HepG2 (cell line): ENCODE data around the gene FN1. TPM values are rescaled to one million over a fixed set of nuclear protein-coding genes. Genes with fewer than 3 reads are reported as not detected.
A peak's percentile ranks its signal among the peaks of the same experiment; 100 is the strongest.

Source experiments
- AGO2 ChIP-seq: fragments of 200-400 bp; formaldehyde crosslinking; optimal IDR thresholded peaks from 2 replicates; pipeline ENCODE3; 2017; ENCODE audit warnings: mild to moderate bottlenecking, low read depth, low read length, moderate library complexity
- KDM5A ChIP-seq: fragments of 200-600 bp; sonication (generic); IDR thresholded peaks from 2 replicates; pipeline ENCODE4 v1.7.0; 2018; ENCODE audit warnings: antibody characterized with exemption, mild to moderate bottlenecking, low read length, borderline replicate concordance
- MEIS2 ChIP-seq: sonication (generic); formaldehyde crosslinking; IDR thresholded peaks from 2 replicates; pipeline ENCODE4 v1.9.0; 2021; ENCODE audit warnings: mild to moderate bottlenecking, missing genetic modification reagents
- NKX3-1 ChIP-seq: sonication (generic); formaldehyde crosslinking; IDR thresholded peaks from 2 replicates; pipeline ENCODE4 v1.5.0; 2020; ENCODE audit warnings: missing genetic modification reagents
- NONO ChIP-seq, 2 experiments: fragments of 450-650 bp in 1 of 2; sonication (generic) in 1 of 2; formaldehyde crosslinking in 1 of 2; IDR thresholded peaks in 1 of 2; conservative IDR thresholded peaks in 1 of 2; 2 replicates each; pipeline versions ENCODE4 v1.6.1 to v1.8.0; 2017 to 2022; ENCODE audit warnings: mild to moderate bottlenecking in 1 of 2, missing genetic modification reagents in 1 of 2, moderate library complexity in 1 of 2
- NR2F1 ChIP-seq, 2 experiments: fragments of 450-650 bp in 1 of 2; formaldehyde crosslinking in 1 of 2; IDR thresholded peaks; 2 replicates each; pipeline versions ENCODE4 v1.5.0 to v1.6.1; 2016 to 2020; ENCODE audit warnings: mild to moderate bottlenecking in 1 of 2, missing compliant biosample characterization in 1 of 2, missing genetic modification reagents in 1 of 2, moderate library complexity in 1 of 2
- RBFOX2 ChIP-seq: fragments of 200-400 bp; formaldehyde crosslinking; IDR thresholded peaks from 2 replicates; pipeline ENCODE4 v1.6.1; 2017; ENCODE audit warnings: low read depth, mild to moderate bottlenecking, low read length
- SMC3 ChIP-seq: IDR thresholded peaks from 2 replicates; pipeline ENCODE4 v1.6.1; 2011; ENCODE audit warnings: low read length, improper control_type of control experiment
- ZFP90 ChIP-seq: sonication (generic); formaldehyde crosslinking; IDR thresholded peaks from 2 replicates; pipeline ENCODE4 v1.8.0; 2022; ENCODE audit warnings: missing genetic modification reagents, mild to moderate bottlenecking, inconsistent platforms, borderline replicate concordance
- ZFYVE20 ChIP-seq: sonication (generic); formaldehyde crosslinking; IDR thresholded peaks from 2 replicates; pipeline ENCODE4 v1.8.0; 2023; ENCODE audit warnings: low read depth, mild to moderate bottlenecking, moderate library complexity, missing genetic modification reagents, borderline replicate concordance
- ZNF274 ChIP-seq: sonication (generic); formaldehyde crosslinking; IDR thresholded peaks from 2 replicates; pipeline ENCODE4 v1.5.1; 2020; ENCODE audit warnings: mild to moderate bottlenecking, missing genetic modification reagents
- ZNF547 ChIP-seq: sonication (generic); formaldehyde crosslinking; IDR thresholded peaks from 2 replicates; pipeline ENCODE4 v1.5.1; 2020; ENCODE audit warnings: mild to moderate bottlenecking, missing genetic modification reagents
- ZNF615 ChIP-seq: sonication (generic); formaldehyde crosslinking; IDR thresholded peaks from 2 replicates; pipeline ENCODE4 v1.5.0; 2020; ENCODE audit warnings: mild to moderate bottlenecking, missing genetic modification reagents, borderline replicate concordance
- polyA plus RNA-seq, 8 experiments: library from polyadenylated mRNA; depleted of rRNA in 3 of 8; stranded (reverse) in 7 of 8; unstranded in 1 of 8; fragments of >200 nt; fragmentation: Illumina TruSeq in 4 of 8; extraction: Trizol in 4 of 8; gene quantifications; 2 replicates each; pipeline versions ENCODE4 v1.2.1 to v1.2.3, GENCODE V29; 2011 to 2016; ENCODE audit warnings: low read depth in 4 of 8, missing spikeins in 1 of 8, mixed read lengths in 1 of 8; ENCODE audit not compliant: insufficient read depth in 1 of 8
- total RNA-seq, 5 experiments: library from RNA; depleted of rRNA; stranded (reverse); fragments of >200 nt; fragmentation: Illumina TruSeq; extraction: Trizol; gene quantifications; 2 replicates each; pipeline ENCODE4 v1.2.3, GENCODE V29; 2016; ENCODE audit warnings: low read depth in 1 of 5
- TF ChIP-seq, protein P1 (sequence below), 2 experiments: fragments of 450-650 bp in 1 of 2; sonication (generic) in 1 of 2; formaldehyde crosslinking in 1 of 2; IDR thresholded peaks; 2 replicates each; pipeline versions ENCODE4 v1.6.1 to v1.8.0; 2016 to 2022; ENCODE audit warnings: antibody characterized with exemption in 1 of 2, mild to moderate bottlenecking in 1 of 2, missing genetic modification reagents in 1 of 2
- TF ChIP-seq, protein P2 (sequence below): sonication (generic); formaldehyde crosslinking; IDR thresholded peaks from 2 replicates; pipeline ENCODE4 v1.4.0; 2020; ENCODE audit warnings: mild to moderate bottlenecking, missing genetic modification reagents
- TF ChIP-seq, protein P3 (sequence below): sonication (generic); formaldehyde crosslinking; IDR thresholded peaks from 2 replicates; pipeline ENCODE4 v1.4.0; 2020; ENCODE audit warnings: missing genetic modification reagents

Gene FN1
- total and polyA plus RNA-seq, 2 of the 13 experiments (the other 11 are each of a cell fraction or from before 2014, with no cell fraction given): 1,847 to 6,471 TPM

DNA sequence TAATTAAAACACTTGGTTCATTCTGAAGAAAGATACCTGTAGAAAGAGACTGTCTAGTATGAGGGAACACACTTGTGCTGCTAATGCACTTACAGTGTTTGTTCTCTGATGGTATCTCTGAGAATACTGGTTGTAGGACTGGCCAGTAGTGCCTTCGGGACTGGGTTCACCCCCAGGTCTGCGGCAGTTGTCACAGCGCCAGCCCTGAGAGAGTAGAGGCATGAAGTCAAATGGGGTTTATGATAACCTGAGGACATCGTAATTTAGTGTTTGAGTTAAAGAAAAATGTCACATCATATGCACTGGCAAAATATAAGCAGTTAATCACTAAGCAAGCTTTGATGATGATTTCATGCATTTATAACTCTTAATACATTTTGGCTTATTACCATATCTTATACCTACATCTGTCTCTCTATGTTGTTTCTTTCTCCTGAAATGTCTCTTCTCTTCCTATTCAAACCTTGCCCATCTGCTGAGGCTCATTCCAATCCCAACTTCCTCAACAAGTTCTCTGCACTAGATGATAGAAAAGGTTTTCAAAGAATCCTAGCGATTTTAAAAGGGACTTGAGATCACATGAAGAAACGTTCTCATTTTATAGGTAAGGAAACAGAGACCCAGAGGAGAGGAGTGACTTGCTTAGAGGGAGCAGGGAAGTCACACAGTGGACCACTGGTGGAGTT, 73.8 kb downstream of the FN1 start (continued):
- TF ChIP-seq, protein P1, sequence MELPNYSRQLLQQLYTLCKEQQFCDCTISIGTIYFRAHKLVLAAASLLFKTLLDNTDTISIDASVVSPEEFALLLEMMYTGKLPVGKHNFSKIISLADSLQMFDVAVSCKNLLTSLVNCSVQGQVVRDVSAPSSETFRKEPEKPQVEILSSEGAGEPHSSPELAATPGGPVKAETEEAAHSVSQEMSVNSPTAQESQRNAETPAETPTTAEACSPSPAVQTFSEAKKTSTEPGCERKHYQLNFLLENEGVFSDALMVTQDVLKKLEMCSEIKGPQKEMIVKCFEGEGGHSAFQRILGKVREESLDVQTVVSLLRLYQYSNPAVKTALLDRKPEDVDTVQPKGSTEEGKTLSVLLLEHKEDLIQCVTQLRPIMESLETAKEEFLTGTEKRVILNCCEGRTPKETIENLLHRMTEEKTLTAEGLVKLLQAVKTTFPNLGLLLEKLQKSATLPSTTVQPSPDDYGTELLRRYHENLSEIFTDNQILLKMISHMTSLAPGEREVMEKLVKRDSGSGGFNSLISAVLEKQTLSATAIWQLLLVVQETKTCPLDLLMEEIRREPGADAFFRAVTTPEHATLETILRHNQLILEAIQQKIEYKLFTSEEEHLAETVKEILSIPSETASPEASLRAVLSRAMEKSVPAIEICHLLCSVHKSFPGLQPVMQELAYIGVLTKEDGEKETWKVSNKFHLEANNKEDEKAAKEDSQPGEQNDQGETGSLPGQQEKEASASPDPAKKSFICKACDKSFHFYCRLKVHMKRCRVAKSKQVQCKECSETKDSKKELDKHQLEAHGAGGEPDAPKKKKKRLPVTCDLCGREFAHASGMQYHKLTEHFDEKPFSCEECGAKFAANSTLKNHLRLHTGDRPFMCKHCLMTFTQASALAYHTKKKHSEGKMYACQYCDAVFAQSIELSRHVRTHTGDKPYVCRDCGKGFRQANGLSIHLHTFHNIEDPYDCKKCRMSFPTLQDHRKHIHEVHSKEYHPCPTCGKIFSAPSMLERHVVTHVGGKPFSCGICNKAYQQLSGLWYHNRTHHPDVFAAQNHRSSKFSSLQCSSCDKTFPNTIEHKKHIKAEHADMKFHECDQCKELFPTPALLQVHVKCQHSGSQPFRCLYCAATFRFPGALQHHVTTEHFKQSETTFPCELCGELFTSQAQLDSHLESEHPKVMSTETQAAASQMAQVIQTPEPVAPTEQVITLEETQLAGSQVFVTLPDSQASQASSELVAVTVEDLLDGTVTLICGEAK (IDR thresholded peaks at IDR 0.05): no peak
- TF ChIP-seq, protein P1 (CRISPR knock-in tag; IDR thresholded peaks at IDR 0.05): no peak
- TF ChIP-seq ZFYVE20 (CRISPR knock-in tag) (no peak), MEIS2 (CRISPR knock-in tag) (no peak), AGO2 (peak; percentile 34), ZNF274 (CRISPR knock-in tag) (no peak), ZNF615 (CRISPR knock-in tag) (no peak), KDM5A (no peak), RBFOX2 (peak; percentile 78), NKX3-1 (CRISPR knock-in tag) (0 out of 2 replicates have a peak, but pooled peaks have one; percentile 36), NONO (IDR thresholded peaks at IDR 0.05) (no peak), NONO (CRISPR knock-in tag; conservative IDR thresholded peaks at IDR 0.05) (peak; percentile 54; the same call in 1 of the 2 replicates), NR2F1 (CRISPR knock-in tag; IDR thresholded peaks at IDR 0.05) (no peak), SMC3 (no peak), ZFP90 (no peak), ZNF547 (CRISPR knock-in tag) (no peak)
- TF ChIP-seq, protein P2, sequence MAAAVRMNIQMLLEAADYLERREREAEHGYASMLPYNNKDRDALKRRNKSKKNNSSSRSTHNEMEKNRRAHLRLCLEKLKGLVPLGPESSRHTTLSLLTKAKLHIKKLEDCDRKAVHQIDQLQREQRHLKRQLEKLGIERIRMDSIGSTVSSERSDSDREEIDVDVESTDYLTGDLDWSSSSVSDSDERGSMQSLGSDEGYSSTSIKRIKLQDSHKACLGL (CRISPR knock-in tag): no peak
- TF ChIP-seq, protein P3, sequence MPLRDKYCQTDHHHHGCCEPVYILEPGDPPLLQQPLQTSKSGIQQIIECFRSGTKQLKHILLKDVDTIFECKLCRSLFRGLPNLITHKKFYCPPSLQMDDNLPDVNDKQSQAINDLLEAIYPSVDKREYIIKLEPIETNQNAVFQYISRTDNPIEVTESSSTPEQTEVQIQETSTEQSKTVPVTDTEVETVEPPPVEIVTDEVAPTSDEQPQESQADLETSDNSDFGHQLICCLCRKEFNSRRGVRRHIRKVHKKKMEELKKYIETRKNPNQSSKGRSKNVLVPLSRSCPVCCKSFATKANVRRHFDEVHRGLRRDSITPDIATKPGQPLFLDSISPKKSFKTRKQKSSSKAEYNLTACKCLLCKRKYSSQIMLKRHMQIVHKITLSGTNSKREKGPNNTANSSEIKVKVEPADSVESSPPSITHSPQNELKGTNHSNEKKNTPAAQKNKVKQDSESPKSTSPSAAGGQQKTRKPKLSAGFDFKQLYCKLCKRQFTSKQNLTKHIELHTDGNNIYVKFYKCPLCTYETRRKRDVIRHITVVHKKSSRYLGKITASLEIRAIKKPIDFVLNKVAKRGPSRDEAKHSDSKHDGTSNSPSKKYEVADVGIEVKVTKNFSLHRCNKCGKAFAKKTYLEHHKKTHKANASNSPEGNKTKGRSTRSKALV (CRISPR knock-in tag): peak; percentile 61; the same call in 1 of the 2 replicates
